Measurements from ENCODE around the gene XPA. TPM values are rescaled to one million over a fixed set of nuclear protein-coding genes. Genes with fewer than 3 reads are reported as not detected.

Gene XPA
- total and polyA plus RNA-seq, 2 of the 8 experiments (the other 6 are each of a cell fraction or from before 2014, with no cell fraction given), result 0.24 to 2.6 TPM

DNA sequence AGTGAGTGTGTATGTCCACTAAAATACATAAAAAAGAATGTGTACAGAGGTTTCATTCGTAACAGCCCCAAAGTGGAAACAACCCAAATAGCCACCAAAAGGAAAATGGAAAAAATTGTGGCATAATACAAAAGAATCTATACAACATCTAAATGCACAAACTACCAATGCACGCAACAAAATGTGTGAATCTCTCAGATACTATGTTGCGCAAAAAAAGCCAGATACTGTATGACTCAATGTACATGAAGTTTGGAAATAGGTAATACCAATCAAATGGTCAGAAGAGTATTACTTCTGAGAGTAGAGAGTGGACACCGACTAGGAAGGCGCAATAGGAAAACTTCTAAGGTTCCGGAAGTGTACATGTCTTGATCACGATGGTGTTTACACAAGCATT lies 2.4 kb downstream of the XPA start:
- H4K20me1 ChIP-seq (replicated peaks in 1 of 2; ENCODE audit: control insufficient read depth in 1 of 2, insufficient read depth in 2 of 2, low read length in 2 of 2), result peaks cover 0 to 2% of the 10 kb centered on the region in 2 experiments
- peaks cover 0 to 15% (median 11%) of the 10 kb centered on the region in 4 experiments; a peak in 6 of 7 replicates for H3K27me3 ChIP-seq (replicated peaks in 1 of 4; ENCODE audit: control insufficient read depth in 3 of 4, extremely low read depth in 1 of 4, insufficient read depth in 3 of 4, low read length in 3 of 4)
- no peak overlapping the region for H3K27ac ChIP-seq (ENCODE audit: low read depth, low read length)
- no peak overlapping the region for H4K5ac ChIP-seq (ENCODE audit: insufficient read length, low read depth, low read length)
- H3K23me2 ChIP-seq (ENCODE audit: low read depth, low read length), result peaks cover 9% of the 10 kb centered on the region; the same call in 1 of the 2 replicates
- H3K4me1 ChIP-seq (replicated peaks in 1 of 4; ENCODE audit: control insufficient read depth in 3 of 4, insufficient read depth in 4 of 4, low read length in 3 of 4), result peaks cover 0 to 4% (median 1%) of the 10 kb centered on the region in 4 experiments; a peak in 2 of 7 replicates
- no peak overlapping the region for H3K4me2 ChIP-seq (ENCODE audit: insufficient read depth in 1 of 2, low read depth in 2 of 2, low read length in 2 of 2)
- H2BK12ac ChIP-seq (ENCODE audit: low read depth, low read length), result no peak overlapping the region
- H2AFZ ChIP-seq (ENCODE audit: low read length), result no peak overlapping the region
- no peaks in the 10 kb centered on the region for H3K9me3 ChIP-seq (ENCODE audit: insufficient read depth in 2 of 2, low read depth in 1 of 2, low read length in 1 of 2)
- H3K4ac ChIP-seq (replicated peaks; ENCODE audit: insufficient read length, low read depth, low read length), result no peak overlapping the region
- no peak overlapping the region for H4K8ac ChIP-seq (ENCODE audit: extremely low read depth, insufficient read depth, low read length)
- no peak overlapping the region for H3K18ac ChIP-seq (ENCODE audit: extremely low read depth, low read length)
- 91% methylated on average over 7 of the region's 7 CpGs; no CpG with 5 or more reads in 1 of the 2 experiments for WGBS, 2 experiments (ENCODE audit: extremely low coverage in 1 of 2, insufficient coverage in 1 of 2, insufficient read length in 1 of 2, insufficient replicate concordance in 2 of 2, low coverage in 1 of 2, low lambda C conversion rate in 2 of 2, missing lambda C conversion rate in 1 of 2)
- no peak overlapping the region for H2BK20ac ChIP-seq (ENCODE audit: low read length)
- no peak overlapping the region for H3K4me3 ChIP-seq (ENCODE audit: extremely low read depth in 1 of 4, insufficient read depth in 2 of 4, low read depth in 3 of 4, low read length in 4 of 4)
- H3K14ac ChIP-seq (ENCODE audit: insufficient read length), result no peak overlapping the region
- no peak overlapping the region for H2BK120ac ChIP-seq (replicated peaks; ENCODE audit: low read depth, low read length)
- no peak overlapping the region for H2BK5ac ChIP-seq (ENCODE audit: low read depth, low read length)
- POLR2A ChIA-PET (ENCODE audit: partially characterized antibody), result no interaction called here
- no peak overlapping the region for H2BK15ac ChIP-seq (ENCODE audit: low read length)
- no peaks in the 10 kb centered on the region for H3K79me1 ChIP-seq (ENCODE audit: low read depth, low read length)
- no peak overlapping the region for H2AK5ac ChIP-seq (ENCODE audit: low read depth, low read length)
- DNase-seq (ENCODE audit: low read depth in 1 of 2, low spot score in 2 of 2) (no peak), FAIRE-seq (no peak)
- H3K79me2 ChIP-seq (ENCODE audit: control insufficient read depth in 1 of 2, insufficient read depth in 2 of 2, low read length in 2 of 2), result no peaks in the 10 kb centered on the region
- H3K9ac ChIP-seq (replicated peaks in 1 of 4; ENCODE audit: extremely low read depth in 1 of 4, low read depth in 3 of 4, low read length in 3 of 4), result no peak overlapping the region
- H3K56ac ChIP-seq (replicated peaks; ENCODE audit: insufficient read length, low read depth, low read length), result no peak overlapping the region
- CTCF ChIA-PET (ENCODE audit: partially characterized antibody), result no interaction called here
- H3K36me3 ChIP-seq (ENCODE audit: control insufficient read depth in 2 of 4, insufficient read depth in 4 of 4, low read length in 3 of 4), result no peaks in the 10 kb centered on the region
- H4K91ac ChIP-seq (replicated peaks; ENCODE audit: insufficient read length, low read length), result no peak overlapping the region
- no peak overlapping the region for H3K23ac ChIP-seq (ENCODE audit: insufficient read length)
- TF ChIP-seq SIX5 (IDR thresholded peaks at IDR 0.05; ENCODE audit: low read depth, low read length) (no peak), SP2 (IDR thresholded peaks at IDR 0.05; ENCODE audit: low read length) (no peak), MAFK (IDR thresholded peaks at IDR 0.05; ENCODE audit: low read depth, low read length) (no peak), TAF7 (optimal IDR thresholded peaks at IDR 0.05; ENCODE audit: borderline replicate concordance, low read depth, low read length) (no peak)
